ENCODE measurements around the gene ITGAD. TPM values are rescaled to one million over a fixed set of nuclear protein-coding genes. Genes with fewer than 3 reads are reported as not detected.

Gene ITGAD
- total and polyA plus RNA-seq, 2 donors (not counting 1 experiment from before 2014, with no cell fraction given): 0.19 TPM; not detected in 1

DNA sequence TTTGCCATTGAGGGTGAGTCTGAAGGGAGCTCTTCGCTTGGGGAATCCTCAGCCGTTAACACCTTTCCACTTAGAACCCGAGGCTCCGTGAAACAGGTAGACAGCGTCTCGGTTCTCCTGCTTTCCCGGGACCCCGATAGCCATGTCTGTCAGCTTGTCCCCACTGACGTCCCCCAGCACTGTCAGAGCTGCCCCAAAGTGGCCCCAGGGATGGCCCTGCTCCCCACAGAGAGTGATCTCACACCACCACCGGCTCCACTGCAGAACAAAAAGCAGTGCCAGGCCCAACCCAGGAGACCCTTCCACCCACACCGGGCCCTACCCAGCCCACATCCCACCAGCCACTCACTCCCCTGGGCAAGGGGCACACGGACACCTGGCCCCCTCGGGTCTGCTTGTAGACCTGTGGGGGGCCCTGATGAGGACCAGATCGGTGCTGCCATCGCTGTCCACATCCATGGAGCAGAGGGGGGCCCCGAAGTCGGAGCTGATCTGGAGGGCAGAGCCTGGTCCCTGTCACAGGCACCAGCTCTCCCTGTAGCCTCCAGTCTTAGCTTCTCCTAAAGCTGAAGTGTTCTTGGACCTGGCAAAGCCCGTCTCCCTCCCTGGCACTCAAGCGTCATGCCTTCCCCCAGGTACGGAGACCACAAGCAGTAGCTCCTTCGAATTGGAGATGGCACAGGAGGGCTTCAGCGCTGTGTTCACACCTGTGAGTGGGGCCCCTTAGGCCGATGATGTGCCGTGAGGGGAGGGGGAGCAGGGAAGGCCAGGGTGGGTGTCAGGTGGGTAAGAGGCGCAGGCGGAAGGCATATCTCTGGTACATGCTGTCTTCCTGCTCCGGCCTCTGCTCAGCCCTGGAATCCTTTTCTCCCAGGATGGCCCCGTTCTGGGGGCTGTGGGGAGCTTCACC, 31.7 kb upstream of the ITGAD start:
- no peak overlapping the region for H3K4me3 Mint-ChIP-seq
- H3K27me3 Mint-ChIP-seq: no peaks in the 10 kb centered on the region
- H3K9ac ChIP-seq (ENCODE audit: low read length): no peak overlapping the region
- no peak overlapping the region for H3K4me3 ChIP-seq (ENCODE audit: control extremely low read depth in 1 of 5, extremely low read depth in 1 of 5, insufficient read depth in 1 of 5, low read depth in 2 of 5, low read length in 4 of 5)
- H4K20me1 ChIP-seq (ENCODE audit: control insufficient read depth, insufficient read depth, low read length, poor library complexity, severe bottlenecking): no peaks in the 10 kb centered on the region
- H3K79me2 ChIP-seq (ENCODE audit: control insufficient read depth, insufficient read depth, low read length): no peaks in the 10 kb centered on the region
- CTCF ChIA-PET: interaction anchor here (1.4 kb wide), 1 partner anchor 21 kb away, joined by 4 read pairs; no protein-coding TSS in a partner anchor
- 93% methylated on average over 28 of the region's 28 CpGs for WGBS (ENCODE audit: insufficient coverage)
- ATAC-seq (ENCODE audit: low read depth): no peak
- H3K9me3 ChIP-seq (ENCODE audit: control extremely low read depth in 1 of 3, control insufficient read depth in 2 of 3, insufficient read depth in 1 of 3, low read length in 2 of 3): no peaks in the 10 kb centered on the region
- H3K9me3 Mint-ChIP-seq (ENCODE audit: insufficient read depth): no peaks in the 10 kb centered on the region
- H3K4me2 ChIP-seq (replicated peaks; ENCODE audit: low read depth, low read length, poor library complexity, severe bottlenecking): no peak overlapping the region
- no peak overlapping the region for H2AFZ ChIP-seq (ENCODE audit: insufficient read depth, low read depth, low read length, poor library complexity, severe bottlenecking)
- TF ChIP-seq, protein P1, sequence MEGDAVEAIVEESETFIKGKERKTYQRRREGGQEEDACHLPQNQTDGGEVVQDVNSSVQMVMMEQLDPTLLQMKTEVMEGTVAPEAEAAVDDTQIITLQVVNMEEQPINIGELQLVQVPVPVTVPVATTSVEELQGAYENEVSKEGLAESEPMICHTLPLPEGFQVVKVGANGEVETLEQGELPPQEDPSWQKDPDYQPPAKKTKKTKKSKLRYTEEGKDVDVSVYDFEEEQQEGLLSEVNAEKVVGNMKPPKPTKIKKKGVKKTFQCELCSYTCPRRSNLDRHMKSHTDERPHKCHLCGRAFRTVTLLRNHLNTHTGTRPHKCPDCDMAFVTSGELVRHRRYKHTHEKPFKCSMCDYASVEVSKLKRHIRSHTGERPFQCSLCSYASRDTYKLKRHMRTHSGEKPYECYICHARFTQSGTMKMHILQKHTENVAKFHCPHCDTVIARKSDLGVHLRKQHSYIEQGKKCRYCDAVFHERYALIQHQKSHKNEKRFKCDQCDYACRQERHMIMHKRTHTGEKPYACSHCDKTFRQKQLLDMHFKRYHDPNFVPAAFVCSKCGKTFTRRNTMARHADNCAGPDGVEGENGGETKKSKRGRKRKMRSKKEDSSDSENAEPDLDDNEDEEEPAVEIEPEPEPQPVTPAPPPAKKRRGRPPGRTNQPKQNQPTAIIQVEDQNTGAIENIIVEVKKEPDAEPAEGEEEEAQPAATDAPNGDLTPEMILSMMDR (IDR thresholded peaks at IDR 0.05): no peak
- no peak overlapping the region for H3K27ac Mint-ChIP-seq
- DNase-seq: no peak
- peaks cover 8 to 26% of the 10 kb centered on the region in 2 donors for H3K4me1 ChIP-seq (ENCODE audit: control insufficient read depth in 2 of 2, insufficient read depth in 2 of 2, low read length in 2 of 2)
- intact Hi-C loops (cut with micrococcal nuclease): no loop called here
- H3K27me3 ChIP-seq (replicated peaks in 1 of 4; ENCODE audit: control extremely low read depth in 1 of 4, control insufficient read depth in 3 of 4, insufficient read depth in 4 of 4, low read length in 3 of 4): no peaks in the 10 kb centered on the region
- no peak overlapping the region for H3K27ac ChIP-seq (ENCODE audit: low read length in 2 of 2)
- H3K36me3 ChIP-seq (replicated peaks in 1 of 2; ENCODE audit: control extremely low read depth in 1 of 2, control insufficient read depth in 1 of 2, extremely low read depth in 1 of 2, insufficient read depth in 2 of 2, low read length in 1 of 2): peaks cover 0 to 2% of the 10 kb centered on the region in 2 experiments
- POLR2A ChIA-PET: no interaction called here
- peaks cover 19% of the 10 kb centered on the region for H3K4me1 Mint-ChIP-seq

DNA sequence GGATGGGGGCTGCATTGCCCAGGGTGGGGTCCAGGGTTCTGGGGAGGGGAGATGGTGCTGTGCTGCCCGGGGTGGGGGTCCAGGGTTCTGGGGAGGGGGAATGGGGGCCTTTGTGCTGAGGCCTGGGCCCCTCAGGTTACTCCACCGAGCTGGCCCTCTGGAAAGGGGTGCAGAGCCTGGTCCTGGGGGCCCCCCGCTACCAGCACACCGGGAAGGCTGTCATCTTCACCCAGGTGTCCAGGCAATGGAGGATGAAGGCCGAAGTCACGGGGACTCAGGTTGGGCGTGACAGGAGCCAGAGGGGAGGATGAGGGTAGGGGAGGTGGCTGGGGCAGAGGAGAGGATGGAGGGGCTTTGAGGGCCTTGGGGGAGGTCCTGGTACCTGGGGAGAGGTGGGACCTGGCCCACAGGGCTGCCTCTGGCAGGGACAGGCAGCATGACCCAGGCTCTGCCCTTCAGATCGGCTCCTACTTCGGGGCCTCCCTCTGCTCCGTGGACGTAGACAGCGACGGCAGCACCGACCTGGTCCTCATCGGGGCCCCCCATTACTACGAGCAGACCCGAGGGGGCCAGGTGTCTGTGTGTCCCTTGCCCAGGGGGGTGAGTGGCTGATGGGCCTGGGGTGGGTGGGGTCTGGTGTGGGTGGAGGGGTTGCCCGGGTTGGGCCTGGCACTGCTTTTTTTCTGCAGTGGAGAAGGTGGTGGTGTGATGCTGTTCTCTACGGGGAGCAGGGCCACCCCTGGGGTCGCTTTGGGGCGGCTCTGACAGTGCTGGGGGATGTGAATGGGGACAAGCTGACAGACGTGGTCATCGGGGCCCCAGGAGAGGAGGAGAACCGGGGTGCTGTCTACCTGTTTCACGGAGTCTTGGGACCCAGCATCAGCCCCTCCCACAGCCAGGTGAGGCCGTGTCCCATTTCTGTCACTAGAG, 30.4 kb upstream of the ITGAD start:
- Histone ChIP-seq H3K4me3 (ENCODE audit: control extremely low read depth in 1 of 5, extremely low read depth in 1 of 5, insufficient read depth in 1 of 5, low read depth in 2 of 5, low read length in 4 of 5) (no peak overlapping the region), H3K4me2 (replicated peaks; ENCODE audit: low read depth, low read length, poor library complexity, severe bottlenecking) (no peak overlapping the region), H4K20me1 (ENCODE audit: control insufficient read depth, insufficient read depth, low read length, poor library complexity, severe bottlenecking) (no peaks in the 10 kb centered on the region), H3K9ac (ENCODE audit: low read length) (no peak overlapping the region), H3K4me1 (ENCODE audit: control insufficient read depth in 2 of 2, insufficient read depth in 2 of 2, low read length in 2 of 2) (peaks cover 3 to 15% of the 10 kb centered on the region in 2 donors), H3K36me3 (replicated peaks in 1 of 2; ENCODE audit: control extremely low read depth in 1 of 2, control insufficient read depth in 1 of 2, extremely low read depth in 1 of 2, insufficient read depth in 2 of 2, low read length in 1 of 2) (peaks cover 0 to under 1% of the 10 kb centered on the region in 2 experiments), H3K27ac (ENCODE audit: low read length in 2 of 2) (no peak overlapping the region), H3K27me3 (replicated peaks in 1 of 4; ENCODE audit: control extremely low read depth in 1 of 4, control insufficient read depth in 3 of 4, insufficient read depth in 4 of 4, low read length in 3 of 4) (no peaks in the 10 kb centered on the region), H3K9me3 (ENCODE audit: control extremely low read depth in 1 of 3, control insufficient read depth in 2 of 3, insufficient read depth in 1 of 3, low read length in 2 of 3) (no peaks in the 10 kb centered on the region), H3K79me2 (ENCODE audit: control insufficient read depth, insufficient read depth, low read length) (no peaks in the 10 kb centered on the region), H2AFZ (ENCODE audit: insufficient read depth, low read depth, low read length, poor library complexity, severe bottlenecking) (no peak overlapping the region)
- ATAC-seq (ENCODE audit: low read depth): no peak
- 96% methylated on average over 24 of the region's 26 CpGs for WGBS (ENCODE audit: insufficient coverage)
- ChIA-PET POLR2A (no interaction called here), CTCF (no interaction called here)
- intact Hi-C loops (cut with micrococcal nuclease): no loop called here
- Mint-ChIP-seq H3K27me3 (no peaks in the 10 kb centered on the region), H3K4me3 (no peak overlapping the region), H3K9me3 (ENCODE audit: insufficient read depth) (no peaks in the 10 kb centered on the region), H3K27ac (no peak overlapping the region), H3K4me1 (peaks cover 17% of the 10 kb centered on the region)
- no peak for DNase-seq
- TF ChIP-seq, protein P1 (IDR thresholded peaks at IDR 0.05): no peak
- no peak for TF ChIP-seq EZH2 (IDR thresholded peaks at IDR 0.05; ENCODE audit: borderline replicate concordance, insufficient read depth, low read depth, low read length, poor library complexity, severe bottlenecking)
